Heart left ventricle (tissue), 16 donors: ENCODE data around the gene CD7. TPM values are rescaled to one million over a fixed set of nuclear protein-coding genes. Genes with fewer than 3 reads are reported as not detected.

Experiments
- ATAC-seq, 4 donors: fragments of 200-7000 bp; cut with Tn5 transposase; one replicate each; pipeline ENCODE4 v1.9.1; 2020 to 2022; ENCODE audit warnings: moderate library complexity in 4 of 4, mild to moderate bottlenecking in 3 of 4, moderate number of reproducible peaks in 1 of 4
- DNase-seq, 5 donors: peaks; one replicate each; pipeline ENCODE4 v3.0.0-alpha.2; 2020
- H3K27ac ChIP-seq, 12 donors: fragments of 200-600 bp; sonication (generic) in 4 of 12; one replicate each; pipeline versions ENCODE4 v1.5.0 to v1.8.0; 2016 to 2022; ENCODE audit warnings: mild to moderate bottlenecking in 2 of 12
- H3K27me3 ChIP-seq, 9 donors: fragments of 200-600 bp; sonication (generic) in 2 of 9; one replicate each; pipeline versions ENCODE4 v1.5.1 to v1.8.0; 2016 to 2022; ENCODE audit warnings: mild to moderate bottlenecking in 3 of 9
- H3K36me3 ChIP-seq, 9 donors: fragments of 200-600 bp; sonication (generic) in 2 of 9; one replicate each; pipeline versions ENCODE4 v1.5.0 to v1.8.0; 2018 to 2022; ENCODE audit warnings: mild to moderate bottlenecking in 2 of 9
- H3K4me1 ChIP-seq, 12 donors: fragments of 200-600 bp; sonication (generic) in 4 of 12; one replicate each; pipeline versions ENCODE4 v1.5.0 to v1.8.0; 2016 to 2022; ENCODE audit warnings: mild to moderate bottlenecking in 3 of 12
- H3K4me3 ChIP-seq, 12 donors: fragments of 200-600 bp; sonication (generic) in 4 of 12; one replicate each; pipeline versions ENCODE4 v1.5.0 to v1.8.0; 2017 to 2022; ENCODE audit warnings: mild to moderate bottlenecking in 9 of 12, moderate library complexity in 4 of 12
- H3K9me3 ChIP-seq, 12 donors: fragments of 200-600 bp; sonication (generic) in 4 of 12; one replicate each; pipeline versions ENCODE4 v1.5.0 to v1.8.0; 2016 to 2022; ENCODE audit warnings: mild to moderate bottlenecking in 1 of 12
- POLR2A ChIP-seq, 2 donors: fragments of 450-650 bp; IDR thresholded peaks; one replicate each; pipeline ENCODE4 v1.6.1; 2017; ENCODE audit warnings: antibody characterized with exemption in 2 of 2, mild to moderate bottlenecking in 2 of 2, moderate library complexity in 2 of 2
- WGBS, 4 donors: extraction: QIAGEN DNeasy Blood & Tissue Kit in 2 of 4; methylation state at CpG; one replicate each; pipeline versions ENCODE4 v1.1.5 to v1.1.7; 2013 to 2018; 5-methylcytosine and 5-hydroxymethylcytosine counted together
- intact Hi-C, 10 donors: fragments of 100-400 bp; cut with DNase I; formaldehyde crosslinking; loops; one replicate each; pipeline versions ENCODE4 v1.11.1 to v1.14.2; 2022
- polyA plus RNA-seq, 2 donors: library from polyadenylated mRNA; stranded (reverse); fragments of 200-250 nt; gene quantifications; one replicate each; pipeline ENCODE4 v1.2.3, GENCODE V29; 2013
- total RNA-seq, 9 donors: library from RNA; depleted of rRNA in 2 of 9; stranded (reverse); fragments of >200 nt in 2 of 9; fragmentation: NEBNext Ultra II Directional in 3 of 9; extraction: Animal tissue kit (Norgen Biotek cat#: 25700) in 3 of 9; gene quantifications; one replicate each; pipeline versions ENCODE4 v1.1.0 to v1.2.4, GENCODE V29; 2016 to 2023
- TF ChIP-seq, protein P1 (sequence below), 12 donors: fragments of 200-600 bp; sonication (generic) in 4 of 12; IDR thresholded peaks; one replicate each; pipeline versions ENCODE4 v1.5.0 to v1.8.0; 2018 to 2022; ENCODE audit warnings: antibody characterized with exemption in 12 of 12, mild to moderate bottlenecking in 5 of 12
- donor health status: ischemic (EF 13 %, LVEDD 7.1; RV severe dilation, severe dysfunction).
- donor health status: healthy with polysubstance abuse.
- donor health status: DM: no; HTN: yes; CAD: no.
- donor health status: DM: no; HTN: no; CAD: no.
- donor health status: ischemic (EF 25% LVEDD 6.9; RV normal size, moderate dysfunction).
- donor health status: ischemic (EF 25% LVEDD 5.7; RV mildly dilated, moderate dysfunction).
- donor health status: healthy.
- donor health status: DM: yes; HTN: yes; CAD: no.
- donor health status: ischemic (EF 35%, LVEDD 5.7; RV mildly dilated, moderate dysfunction).
- donor health status: nonischemic (EF 11% LVEDD 7.7; RV severe dilation, severe dysfunction).
- donor health status: DM: yes; HTN: yes; CAD: no.
- donor health status: PGD.
- donor health status: ischemic (EF 29% LVEDD 5.4; RV normal size, mild dysfunction).
- donor health status: nonischemic (EF 23%, LVEDD 6.1; RV moderate dilation, normal function).

The CD7 gene
- total and polyA plus RNA-seq, 11 donors, result 0.21 to 8.6 (median 0.42) TPM; not detected in 2

DNA sequence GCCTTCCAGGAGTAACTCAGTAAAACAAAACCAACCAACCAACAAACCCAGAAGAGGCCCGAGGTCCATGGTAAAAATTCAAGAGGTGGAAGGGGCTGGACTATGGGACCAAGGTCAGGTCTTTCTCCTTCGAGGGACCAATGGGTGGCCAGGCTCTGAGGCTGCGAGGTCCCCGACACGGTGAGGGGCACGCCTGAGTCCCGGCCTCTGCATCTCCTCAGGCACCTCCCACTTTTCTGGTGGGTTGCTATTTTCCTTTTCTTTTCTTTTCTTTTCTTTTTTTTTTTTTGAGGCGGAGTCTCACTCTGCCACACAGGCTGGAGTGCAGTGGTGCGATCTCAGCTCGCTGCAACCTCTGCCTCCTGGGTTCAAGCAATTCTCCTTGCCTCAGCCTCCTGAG is 18.0 kb downstream of the CD7 start:
- no peak for DNase-seq
- 87 to 93% (median 91%) methylated on average over 10 of the region's 10 CpGs for WGBS, 4 donors
- intact Hi-C loops, result loop anchor here in 2 of 10 donors (10.0 kb wide), 2 partner anchors 55 to 65 kb away; no protein-coding TSS in a partner anchor
- Histone ChIP-seq H3K4me1 (peaks cover 6 to 75% (median 19%) of the 10 kb centered on the region in 12 donors), H3K27me3 (peaks cover 0 to 18% (median 0%) of the 10 kb centered on the region in 9 donors), H3K27ac (peak overlapping the region in 2 of 12 donors; percentile 91 to 98), H3K9me3 (no peaks in the 10 kb centered on the region), H3K4me3 (no peak overlapping the region), H3K36me3 (no peaks in the 10 kb centered on the region)
- TF ChIP-seq POLR2A (IDR thresholded peaks at IDR 0.05), result no peak
- TF ChIP-seq, protein P1, sequence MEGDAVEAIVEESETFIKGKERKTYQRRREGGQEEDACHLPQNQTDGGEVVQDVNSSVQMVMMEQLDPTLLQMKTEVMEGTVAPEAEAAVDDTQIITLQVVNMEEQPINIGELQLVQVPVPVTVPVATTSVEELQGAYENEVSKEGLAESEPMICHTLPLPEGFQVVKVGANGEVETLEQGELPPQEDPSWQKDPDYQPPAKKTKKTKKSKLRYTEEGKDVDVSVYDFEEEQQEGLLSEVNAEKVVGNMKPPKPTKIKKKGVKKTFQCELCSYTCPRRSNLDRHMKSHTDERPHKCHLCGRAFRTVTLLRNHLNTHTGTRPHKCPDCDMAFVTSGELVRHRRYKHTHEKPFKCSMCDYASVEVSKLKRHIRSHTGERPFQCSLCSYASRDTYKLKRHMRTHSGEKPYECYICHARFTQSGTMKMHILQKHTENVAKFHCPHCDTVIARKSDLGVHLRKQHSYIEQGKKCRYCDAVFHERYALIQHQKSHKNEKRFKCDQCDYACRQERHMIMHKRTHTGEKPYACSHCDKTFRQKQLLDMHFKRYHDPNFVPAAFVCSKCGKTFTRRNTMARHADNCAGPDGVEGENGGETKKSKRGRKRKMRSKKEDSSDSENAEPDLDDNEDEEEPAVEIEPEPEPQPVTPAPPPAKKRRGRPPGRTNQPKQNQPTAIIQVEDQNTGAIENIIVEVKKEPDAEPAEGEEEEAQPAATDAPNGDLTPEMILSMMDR (IDR thresholded peaks at IDR 0.05), result no peak
- no peak for ATAC-seq

DNA sequence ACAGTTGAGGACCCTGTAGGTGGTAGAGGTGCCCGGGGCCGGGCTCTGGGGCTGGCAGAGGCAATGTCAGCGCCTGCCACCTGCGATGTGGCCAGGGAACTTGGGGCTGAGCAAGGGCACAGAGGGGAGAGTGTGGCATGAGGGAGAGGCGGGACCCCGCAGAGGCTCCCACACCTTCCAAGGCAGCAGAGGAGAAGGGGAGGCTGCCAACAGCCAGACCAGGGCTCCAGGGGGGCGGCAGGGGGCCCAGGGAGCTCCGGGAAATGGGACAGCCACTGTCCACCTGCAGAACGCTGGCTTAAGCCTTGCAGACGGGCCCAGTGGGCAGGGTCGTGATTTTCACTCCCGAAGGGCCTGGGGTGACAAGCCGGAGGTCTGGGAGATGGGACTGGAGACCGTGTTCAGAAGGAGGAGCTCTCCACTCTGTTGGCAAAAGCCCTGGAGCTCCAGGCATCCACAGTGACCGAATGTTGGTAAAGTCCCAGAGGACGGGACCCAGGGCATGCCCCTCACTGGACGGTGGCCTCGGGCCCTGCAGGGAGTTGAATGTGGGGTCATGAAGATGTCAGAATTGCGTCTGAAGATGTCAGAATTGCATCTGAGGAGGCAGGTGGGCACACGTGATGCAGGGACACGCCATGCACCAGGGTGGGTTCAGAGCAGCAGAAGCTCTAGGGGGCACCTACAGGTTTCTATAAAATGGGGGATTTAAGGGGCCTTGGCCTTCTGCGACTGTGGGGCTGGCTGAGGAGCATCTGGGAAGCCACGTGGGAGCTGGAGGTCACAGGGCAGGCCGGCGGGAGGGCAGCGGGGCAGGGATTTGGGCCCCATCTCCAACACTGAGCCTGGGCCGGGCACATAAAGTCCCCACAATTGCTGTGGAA is 18.6 kb downstream of the CD7 start:
- intact Hi-C loops, result loop anchor here in 2 of 10 donors (10.0 kb wide), 2 partner anchors 54 to 64 kb away; no protein-coding TSS in a partner anchor
- H3K27ac ChIP-seq, result peak overlapping the region; percentile 77 to 98 (median 90)
- WGBS, 4 donors, result 74 to 83% (median 76%) methylated on average over 25 to 27 of the region's 27 CpGs

DNA sequence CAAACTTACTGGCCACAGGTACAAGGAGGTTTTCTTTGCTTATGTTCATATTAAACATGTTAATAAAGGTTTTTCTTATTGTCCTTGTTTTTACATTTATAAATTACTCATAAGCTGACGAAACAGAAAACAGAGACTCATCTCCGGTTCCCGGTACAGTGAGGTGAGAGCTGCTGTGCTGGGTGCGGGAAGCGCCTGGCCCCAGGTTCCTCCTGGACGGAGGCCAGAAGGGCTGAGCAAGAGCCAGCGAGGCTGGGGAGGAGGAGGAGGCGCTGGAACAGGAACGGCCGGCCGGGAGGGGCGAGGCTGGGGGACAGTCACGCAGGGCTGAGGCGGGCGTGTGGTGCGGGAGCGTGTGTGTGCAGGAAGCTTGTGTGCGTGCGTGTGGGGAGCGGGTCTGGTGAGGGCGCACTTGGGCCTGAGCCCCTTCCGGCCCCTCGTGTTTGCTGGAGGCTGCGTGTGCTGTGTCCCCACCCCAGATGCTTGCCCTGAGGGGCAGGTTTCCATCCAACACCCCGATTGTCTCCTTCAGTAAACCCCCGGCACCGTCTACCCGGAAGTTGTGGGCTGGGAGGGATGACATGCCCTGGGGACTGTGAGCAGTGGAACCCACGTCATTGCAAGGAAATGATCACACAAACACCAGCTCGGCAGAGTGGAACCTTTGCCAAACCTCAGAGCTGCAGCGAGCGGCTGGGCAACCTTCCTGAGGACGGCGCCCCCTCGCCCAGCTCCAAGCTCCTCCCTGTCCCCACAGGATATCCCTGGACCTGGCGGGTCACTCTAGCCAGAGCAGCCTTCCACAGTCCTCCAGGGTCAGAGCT is 19.5 kb downstream of the CD7 start:
- H3K36me3 ChIP-seq, result no peaks in the 10 kb centered on the region

More for the DNA sequence above, 18.6 kb downstream of the CD7 start:
- H3K4me1 ChIP-seq, result peaks cover 6 to 79% (median 20%) of the 10 kb centered on the region in 12 donors
- H3K4me3 ChIP-seq, result peak overlapping the region in 11 of 12 donors; percentile 12 to 61 (median 51)
- no peaks in the 10 kb centered on the region for H3K36me3 ChIP-seq
- TF ChIP-seq POLR2A (IDR thresholded peaks at IDR 0.05), result no peak
- TF ChIP-seq, protein P1 (IDR thresholded peaks at IDR 0.05), result no peak
- DNase-seq (no peak), ATAC-seq (no peak)
- H3K27me3 ChIP-seq, result peaks cover 0 to 16% (median 0%) of the 10 kb centered on the region in 9 donors
- H3K9me3 ChIP-seq, result no peaks in the 10 kb centered on the region

More for the DNA sequence above, 19.5 kb downstream of the CD7 start:
- intact Hi-C loops, result loop anchor here in 2 of 10 donors (10.0 kb wide), 2 partner anchors 53 to 63 kb away; no protein-coding TSS in a partner anchor
- Histone ChIP-seq H3K4me3 (peak overlapping the region; percentile 17 to 61 (median 51)), H3K27me3 (peaks cover 0 to 8% (median 0%) of the 10 kb centered on the region in 9 donors), H3K9me3 (no peaks in the 10 kb centered on the region), H3K27ac (peak overlapping the region; percentile 77 to 98 (median 90)), H3K4me1 (peaks cover 6 to 79% (median 22%) of the 10 kb centered on the region in 12 donors)
- TF ChIP-seq POLR2A (IDR thresholded peaks at IDR 0.05), result peak in 1 of 2 donors; percentile 43
- TF ChIP-seq, protein P1 (IDR thresholded peaks at IDR 0.05), result peak in 1 of 12 donors; percentile 6
- DNase-seq (peak; percentile 89 to 93 (median 89)), ATAC-seq (peak; percentile 73 to 87 (median 82))
- 19 to 25% (median 23%) methylated on average over 23 to 36 of the region's 36 CpGs for WGBS, 4 donors
